Ovary (tissue), 10 donors: ENCODE measurements around the gene LGSN. TPM values are rescaled to one million over a fixed set of nuclear protein-coding genes. Genes with fewer than 3 reads are reported as not detected.
"Not testable (repeated sequence)": the region's sequence is repeated elsewhere in the genome, so short reads cannot be mapped to it uniquely, and the experiment has no call there.

Experiments used
- DNase-seq, 5 donors: peaks; one replicate each; pipeline ENCODE4 v3.0.0-alpha.2; 2019 to 2020
- H3K27ac ChIP-seq, 2 donors: fragments of 200-600 bp; one replicate each; pipeline versions ENCODE4 v1.5.1 to v1.8.0; 2019 to 2022
- H3K27me3 ChIP-seq: fragments of 200-600 bp; one replicate; pipeline ENCODE4 v1.8.0; 2022
- H3K36me3 ChIP-seq: fragments of 200-600 bp; sonication (generic); one replicate; pipeline ENCODE4 v1.5.1; 2019
- H3K4me1 ChIP-seq: one replicate; pipeline ENCODE4 v1.8.1; 2013; ENCODE audit warnings: mild to moderate bottlenecking, moderate library complexity; ENCODE audit not compliant: insufficient read depth
- H3K4me3 ChIP-seq: fragments of 200-600 bp; sonication (generic); one replicate; pipeline ENCODE4 v1.5.1; 2017
- H3K9me3 ChIP-seq, 2 donors: fragments of 200-600 bp in 1 of 2; sonication (generic) in 1 of 2; one replicate each; pipeline versions ENCODE4 v1.5.1 to v1.8.1; 2013 to 2019; ENCODE audit warnings: mild to moderate bottlenecking in 1 of 2, moderate library complexity in 1 of 2
- EP300 ChIP-seq: sonication (generic); formaldehyde crosslinking; IDR thresholded peaks from one replicate; pipeline ENCODE4 v1.6.1; 2017; ENCODE audit warnings: antibody characterized with exemption
- POLR2A ChIP-seq: fragments of 450-650 bp; IDR thresholded peaks from one replicate; pipeline ENCODE4 v1.6.1; 2017; ENCODE audit warnings: antibody characterized with exemption, mild to moderate bottlenecking, moderate library complexity
- WGBS, 3 donors: extraction: QIAGEN DNeasy Blood & Tissue Kit in 1 of 3; methylation state at CpG; one replicate each; pipeline versions ENCODE4 v1.1.5 to v1.1.7; 2013 to 2017; 5-methylcytosine and 5-hydroxymethylcytosine counted together
- intact Hi-C, 4 donors: fragments of 100-400 bp; cut with DNase I; formaldehyde crosslinking; loops; one replicate each; pipeline versions ENCODE4 v1.11.0 to v1.15.1; 2022 to 2023
- long read RNA-seq, 3 donors: library from polyadenylated mRNA in 2 of 3; unstranded in 2 of 3; transcript quantifications; one replicate each; pipeline ENCODE4 v2.0.0 and lab custom pipeline, GENCODE V29; 2021 to 2026
- polyA plus RNA-seq, 2 donors: library from polyadenylated mRNA; stranded (reverse); fragments of 200-250 nt in 1 of 2; fragments of 350-450 nt in 1 of 2; fragmentation: Illumina TruSeq in 1 of 2; extraction: RNeasy Lipid Tissue Mini Kit (QIAGEN cat#74804) in 1 of 2; gene quantifications; one replicate each; pipeline ENCODE4 v1.2.3, GENCODE V29; 2013 to 2014
- total RNA-seq, 7 donors: library from RNA; depleted of rRNA in 2 of 7; stranded (reverse); fragments of >200 nt in 2 of 7; fragmentation: NEBNext Ultra II Directional in 3 of 7; extraction: Animal tissue kit (Norgen Biotek cat#: 25700) in 3 of 7; gene quantifications; one replicate each; pipeline versions ENCODE4 v1.1.0 to v1.2.4, GENCODE V29; 2016 to 2023
- TF ChIP-seq, protein P1 (sequence below), 3 donors: fragments of 450-650 bp in 2 of 3; fragments of 200-600 bp in 1 of 3; IDR thresholded peaks; one replicate each; pipeline versions ENCODE4 v1.5.1 to v1.8.0; 2016 to 2022; ENCODE audit warnings: antibody characterized with exemption in 3 of 3, mild to moderate bottlenecking in 1 of 3
- donor health status: DM: no; HTN: no; CAD: no; lungs with moderate emphysema.
- donor health status: DM: no; HTN: no; CAD: no.
- donor health status: Bipolar disorder and iron deficiency.
- donor health status: DM: yes; HTN: yes; CAD: no.
- donor health status: DM: no; HTN: no; CAD: no.
- donor health status: DM: yes; HTN: yes; CAD: no.

Gene LGSN, protein sequence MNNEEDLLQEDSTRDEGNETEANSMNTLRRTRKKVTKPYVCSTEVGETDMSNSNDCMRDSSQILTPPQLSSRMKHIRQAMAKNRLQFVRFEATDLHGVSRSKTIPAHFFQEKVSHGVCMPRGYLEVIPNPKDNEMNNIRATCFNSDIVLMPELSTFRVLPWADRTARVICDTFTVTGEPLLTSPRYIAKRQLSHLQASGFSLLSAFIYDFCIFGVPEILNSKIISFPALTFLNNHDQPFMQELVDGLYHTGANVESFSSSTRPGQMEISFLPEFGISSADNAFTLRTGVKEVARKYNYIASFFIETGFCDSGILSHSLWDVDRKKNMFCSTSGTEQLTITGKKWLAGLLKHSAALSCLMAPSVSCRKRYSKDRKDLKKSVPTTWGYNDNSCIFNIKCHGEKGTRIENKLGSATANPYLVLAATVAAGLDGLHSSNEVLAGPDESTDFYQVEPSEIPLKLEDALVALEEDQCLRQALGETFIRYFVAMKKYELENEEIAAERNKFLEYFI
- total RNA-seq (under 1 TPM in 1 of 7 donors, not detected in 6; 0.08 TPM), polyA plus RNA-seq (not detected)
- long read RNA-seq, donor 1: 0 reads
- long read RNA-seq, donor 2: 0 reads
- long read RNA-seq, donor 3: 0 reads

DNA sequence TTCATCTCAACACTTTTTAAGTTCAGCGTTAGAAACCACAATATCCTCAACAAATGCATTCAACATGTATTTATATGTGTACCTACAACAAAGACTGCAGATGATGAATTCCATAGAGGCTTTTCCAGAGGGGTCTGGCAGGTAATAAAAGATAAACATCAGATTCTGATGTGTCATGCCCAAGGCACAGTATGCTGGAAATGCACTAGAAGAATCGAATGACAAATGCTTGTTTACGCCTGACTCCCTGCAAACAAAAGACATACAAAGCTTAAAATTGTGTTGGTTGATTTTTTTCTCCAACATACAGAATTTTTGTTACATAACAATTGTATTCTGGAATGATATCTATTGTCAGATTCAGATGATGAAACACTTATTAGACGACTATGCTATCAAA is at the start of gene LGSN:
TSS of gene LGSN (minus strand) at position 45 of the 400 bp plus-strand sequence. CDS start at position 5, 40 bp downstream.
- no peaks in the 10 kb centered on the region for H3K36me3 ChIP-seq
- H3K4me1 ChIP-seq: no peaks in the 10 kb centered on the region
- no peaks in the 10 kb centered on the region for H3K27me3 ChIP-seq
- H3K9me3 ChIP-seq: no peaks in the 10 kb centered on the region
- intact Hi-C loops: no loop called here
- TF ChIP-seq EP300 (no peak), POLR2A (no peak)
- TF ChIP-seq, protein P1, sequence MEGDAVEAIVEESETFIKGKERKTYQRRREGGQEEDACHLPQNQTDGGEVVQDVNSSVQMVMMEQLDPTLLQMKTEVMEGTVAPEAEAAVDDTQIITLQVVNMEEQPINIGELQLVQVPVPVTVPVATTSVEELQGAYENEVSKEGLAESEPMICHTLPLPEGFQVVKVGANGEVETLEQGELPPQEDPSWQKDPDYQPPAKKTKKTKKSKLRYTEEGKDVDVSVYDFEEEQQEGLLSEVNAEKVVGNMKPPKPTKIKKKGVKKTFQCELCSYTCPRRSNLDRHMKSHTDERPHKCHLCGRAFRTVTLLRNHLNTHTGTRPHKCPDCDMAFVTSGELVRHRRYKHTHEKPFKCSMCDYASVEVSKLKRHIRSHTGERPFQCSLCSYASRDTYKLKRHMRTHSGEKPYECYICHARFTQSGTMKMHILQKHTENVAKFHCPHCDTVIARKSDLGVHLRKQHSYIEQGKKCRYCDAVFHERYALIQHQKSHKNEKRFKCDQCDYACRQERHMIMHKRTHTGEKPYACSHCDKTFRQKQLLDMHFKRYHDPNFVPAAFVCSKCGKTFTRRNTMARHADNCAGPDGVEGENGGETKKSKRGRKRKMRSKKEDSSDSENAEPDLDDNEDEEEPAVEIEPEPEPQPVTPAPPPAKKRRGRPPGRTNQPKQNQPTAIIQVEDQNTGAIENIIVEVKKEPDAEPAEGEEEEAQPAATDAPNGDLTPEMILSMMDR (IDR thresholded peaks at IDR 0.05): no peak
- 16 to 54% (median 17%) methylated on average over 4 of the region's 4 CpGs for WGBS, 3 donors
- H3K4me3 ChIP-seq: no peak within 1 kb of the TSS
- H3K27ac ChIP-seq: no peak within 1 kb of the TSS
- no peak for DNase-seq

DNA sequence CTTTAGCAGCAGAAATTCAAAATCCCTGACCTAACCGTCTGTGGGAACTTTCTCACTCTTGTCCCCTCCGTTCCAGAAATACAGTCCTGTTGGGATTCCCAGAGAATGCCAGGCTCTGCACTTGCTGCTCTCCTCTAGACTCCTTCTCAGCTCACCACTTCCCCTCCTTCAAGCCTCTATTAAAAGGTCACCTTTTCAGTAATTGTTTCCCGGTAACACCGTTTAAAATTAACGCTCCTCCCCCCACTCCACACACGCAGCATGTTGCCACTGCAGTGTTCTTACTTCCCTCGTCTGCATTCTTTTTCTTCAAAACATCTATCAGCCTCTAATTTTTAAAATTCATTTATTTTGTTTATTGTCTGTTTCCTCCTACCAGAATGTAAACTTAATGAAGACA is 48.6 kb upstream of the LGSN start:
- 53 to 60% (median 55%) methylated on average over 7 of the region's 7 CpGs for WGBS, 3 donors
- no peaks in the 10 kb centered on the region for H3K27me3 ChIP-seq
- TF ChIP-seq EP300: no peak
- no peak for TF ChIP-seq POLR2A
- TF ChIP-seq, protein P1 (IDR thresholded peaks at IDR 0.05): no peak
- H3K4me1 ChIP-seq: peaks cover 1% of the 10 kb centered on the region
- H3K36me3 ChIP-seq: no peaks in the 10 kb centered on the region
- intact Hi-C loops: no loop called here
- DNase-seq: no peak
- H3K4me3 ChIP-seq: no peak overlapping the region
- no peaks in the 10 kb centered on the region for H3K9me3 ChIP-seq
- no peak overlapping the region for H3K27ac ChIP-seq

DNA sequence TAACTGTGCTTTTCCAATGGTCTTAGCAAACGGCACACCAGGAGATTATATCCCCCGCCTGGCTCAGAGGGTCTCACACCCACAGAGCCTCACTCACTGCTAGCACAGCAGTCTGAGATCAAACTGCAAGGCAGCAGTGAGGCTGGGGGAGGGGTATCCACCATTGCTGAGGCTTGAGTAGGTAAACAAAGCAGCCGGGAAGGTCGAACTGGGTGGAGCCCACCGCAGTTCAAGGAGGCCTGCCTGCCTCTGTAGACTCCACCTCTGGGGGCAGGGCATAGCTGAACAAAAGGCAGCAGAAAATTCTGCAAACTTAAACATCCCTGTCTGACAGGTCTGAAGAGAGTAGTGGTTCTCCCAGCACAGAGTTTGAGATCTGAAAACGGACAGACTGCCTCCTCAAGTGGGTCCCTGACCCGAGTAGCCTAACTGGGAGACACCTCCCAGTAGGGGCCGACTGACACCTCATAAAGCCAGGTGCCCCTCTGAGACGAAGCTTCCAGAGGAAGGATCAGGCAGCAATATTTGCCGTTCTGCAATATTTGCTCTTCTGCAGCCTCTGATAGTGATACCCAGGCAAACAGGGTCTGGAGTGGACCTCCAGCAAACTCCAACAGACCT is 42.8 kb upstream of the LGSN start:
- WGBS, 3 donors: 80 to 86% (median 84%) methylated on average over 10 of the region's 10 CpGs
- H3K36me3 ChIP-seq, H3K27ac ChIP-seq, H3K4me1 ChIP-seq, H3K9me3 ChIP-seq, DNase-seq, intact Hi-C loops, H3K27me3 ChIP-seq, H3K4me3 ChIP-seq: not testable (repeated sequence)

DNA sequence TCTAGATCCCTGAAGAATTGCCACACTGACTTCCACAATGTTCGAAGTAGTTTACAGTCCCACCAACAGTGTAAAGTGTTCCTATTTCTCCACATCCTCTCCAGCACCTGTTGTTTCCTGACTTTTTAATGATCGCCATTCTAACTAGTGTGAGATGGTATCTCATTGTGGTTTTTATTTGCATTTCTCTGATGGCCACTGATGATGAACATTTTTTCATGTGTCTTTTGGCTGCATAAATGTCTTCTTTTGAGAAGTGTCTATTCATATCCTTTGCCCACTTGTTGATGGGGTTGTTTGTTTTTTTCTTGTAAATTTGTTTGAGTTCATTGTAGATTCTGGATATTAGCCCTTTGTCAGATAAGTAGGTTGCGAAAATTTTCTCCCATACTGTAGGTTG is 37.6 kb upstream of the LGSN start:
- H3K27me3 ChIP-seq, DNase-seq, H3K27ac ChIP-seq, H3K36me3 ChIP-seq, H3K4me1 ChIP-seq, H3K9me3 ChIP-seq, H3K4me3 ChIP-seq, intact Hi-C loops: not testable (repeated sequence)
- WGBS, 3 donors: 92 to 96% (median 95%) methylated on average over 3 of the region's 3 CpGs

DNA sequence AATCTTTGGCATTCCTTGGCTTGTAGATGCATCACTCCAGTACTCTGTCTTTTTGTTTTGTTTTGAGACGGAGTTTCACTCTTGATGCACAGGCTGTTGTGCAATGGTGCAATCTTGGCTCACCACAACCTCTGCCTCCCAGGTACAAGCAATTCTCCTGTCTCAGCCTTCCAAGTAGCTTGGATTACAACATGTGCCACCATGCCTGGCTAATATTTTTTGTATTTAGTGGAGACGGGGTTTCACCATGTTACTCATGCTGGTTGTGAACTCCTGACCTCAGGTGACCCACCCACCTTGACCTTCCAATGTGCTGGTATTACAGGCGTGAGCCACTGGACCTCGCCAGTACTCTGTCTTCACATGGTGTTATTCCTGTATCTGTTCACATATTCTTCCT is 35.8 kb upstream of the LGSN start:
- H3K27me3 ChIP-seq: no peaks in the 10 kb centered on the region
- DNase-seq: no peak
- WGBS, 3 donors: 74 to 86% (median 77%) methylated on average over 4 of the region's 4 CpGs
- TF ChIP-seq, protein P1 (IDR thresholded peaks at IDR 0.05): no peak
- TF ChIP-seq POLR2A: no peak
- TF ChIP-seq EP300: no peak
- H3K4me1 ChIP-seq: peaks cover 3% of the 10 kb centered on the region
- no peaks in the 10 kb centered on the region for H3K36me3 ChIP-seq
- intact Hi-C loops: no loop called here
- H3K9me3 ChIP-seq: no peaks in the 10 kb centered on the region
- H3K4me3 ChIP-seq: no peak overlapping the region
- H3K27ac ChIP-seq: no peak overlapping the region
